ENCODE data around the gene RALGPS1.

The RALGPS1 gene

GRCh38 chr9:127107929-127108876 is 193.6 kb downstream of the RALGPS1 start:
- peaks cover 22% of the 10 kb centered on the region for H3K4me1 ChIP-seq
- no peaks in the 10 kb centered on the region for H3K9me3 ChIP-seq
- no peak overlapping the region for H3K9ac ChIP-seq
- H3K4me3 ChIP-seq, result no peak overlapping the region
- TF ChIP-seq Cebpa-rat (IDR thresholded peaks at IDR 0.05), result no peak
- H4K20me1 ChIP-seq, result 0 out of 2 replicates have a peak, but pooled peaks cover 10% of the 10 kb centered on the region
- no peak overlapping the region for H3K27ac ChIP-seq
- H3K4me2 ChIP-seq, result no peak overlapping the region
- H3K36me3 ChIP-seq, result peaks cover 24% of the 10 kb centered on the region
- H3K27me3 ChIP-seq, result no peaks in the 10 kb centered on the region

GRCh38 chr9:127109212-127109711 is 194.7 kb downstream of the RALGPS1 start:
- H3K36me3 ChIP-seq, result peaks cover 25% of the 10 kb centered on the region

GRCh38 chr9:127112056-127112455 is 197.5 kb downstream of the RALGPS1 start:
- Histone ChIP-seq H3K27me3 (no peaks in the 10 kb centered on the region), H3K9ac (no peak overlapping the region), H4K20me1 (0 out of 2 replicates have a peak, but pooled peaks cover 10% of the 10 kb centered on the region), H3K4me2 (no peak overlapping the region), H3K27ac (no peak overlapping the region), H3K4me3 (no peak overlapping the region), H3K36me3 (peaks cover 12% of the 10 kb centered on the region), H3K4me1 (peaks cover 19% of the 10 kb centered on the region), H3K9me3 (no peaks in the 10 kb centered on the region)
- no peak for TF ChIP-seq Cebpa-rat (IDR thresholded peaks at IDR 0.05)

More at GRCh38 chr9:127109212-127109711, 194.7 kb downstream of the RALGPS1 start:
- Histone ChIP-seq H3K4me2 (no peak overlapping the region), H3K9ac (no peak overlapping the region), H3K4me1 (peaks cover 11% of the 10 kb centered on the region), H3K9me3 (no peaks in the 10 kb centered on the region), H3K4me3 (no peak overlapping the region), H3K27me3 (no peaks in the 10 kb centered on the region), H3K27ac (no peak overlapping the region), H4K20me1 (0 out of 2 replicates have a peak, but pooled peaks cover 10% of the 10 kb centered on the region)
- no peak for TF ChIP-seq Cebpa-rat (IDR thresholded peaks at IDR 0.05)

- no peak for TF ChIP-seq Cebpa-rat (IDR thresholded peaks at IDR 0.05)
- Histone ChIP-seq H3K36me3 (peaks cover 5% of the 10 kb centered on the region), H3K27me3 (no peaks in the 10 kb centered on the region), H3K4me1 (peaks cover 26% of the 10 kb centered on the region), H3K9me3 (no peaks in the 10 kb centered on the region), H3K4me2 (no peak overlapping the region), H4K20me1 (0 out of 2 replicates have a peak, but pooled peaks cover 10% of the 10 kb centered on the region), H3K4me3 (no peak overlapping the region), H3K27ac (no peak overlapping the region), H3K9ac (no peak overlapping the region)
Measured at GRCh38 chr9:127112735-127113161, 198.2 kb downstream of the RALGPS1 start.

- Histone ChIP-seq H3K36me3 (peaks cover 4% of the 10 kb centered on the region), H3K4me3 (no peak overlapping the region), H4K20me1 (0 out of 2 replicates have a peak, but pooled peaks cover 10% of the 10 kb centered on the region), H3K27me3 (no peaks in the 10 kb centered on the region), H3K9me3 (no peaks in the 10 kb centered on the region), H3K9ac (no peak overlapping the region), H3K27ac (no peak overlapping the region), H3K4me1 (peaks cover 32% of the 10 kb centered on the region), H3K4me2 (no peak overlapping the region)
- TF ChIP-seq Cebpa-rat (IDR thresholded peaks at IDR 0.05), result no peak
Measured at GRCh38 chr9:127113191-127113972, 198.8 kb downstream of the RALGPS1 start.

- H3K9me3 ChIP-seq, result no peaks in the 10 kb centered on the region
- 0 out of 2 replicates have a peak, but pooled peaks cover 10% of the 10 kb centered on the region for H4K20me1 ChIP-seq
- H3K27me3 ChIP-seq, result no peaks in the 10 kb centered on the region
- H3K4me1 ChIP-seq, result peaks cover 44% of the 10 kb centered on the region
- peaks cover 4% of the 10 kb centered on the region; the same call in 1 of the 2 replicates for H3K36me3 ChIP-seq
- no peak overlapping the region for H3K4me3 ChIP-seq
- no peak overlapping the region for H3K4me2 ChIP-seq
- no peak for TF ChIP-seq Cebpa-rat (IDR thresholded peaks at IDR 0.05)
- H3K27ac ChIP-seq, result no peak overlapping the region
- no peak overlapping the region for H3K9ac ChIP-seq
Measured at GRCh38 chr9:127114606-127115005, 200.0 kb downstream of the RALGPS1 start.

- peak overlapping the region; percentile 62 for H3K27ac ChIP-seq
Measured at GRCh38 chr9:127116088-127116726, 201.6 kb downstream of the RALGPS1 start.

GRCh38 chr9:127116957-127117356 is 202.4 kb downstream of the RALGPS1 start:
- Histone ChIP-seq H3K36me3 (peaks cover 4% of the 10 kb centered on the region; the same call in 1 of the 2 replicates), H3K9ac (no peak overlapping the region), H3K9me3 (no peaks in the 10 kb centered on the region), H3K4me1 (peaks cover 68% of the 10 kb centered on the region), H3K4me3 (no peak overlapping the region), H3K27ac (peak overlapping the region; percentile 62), H3K27me3 (no peaks in the 10 kb centered on the region), H4K20me1 (peaks cover 6% of the 10 kb centered on the region; the same call in 1 of the 2 replicates), H3K4me2 (peak overlapping the region; percentile 86)
- no peak for TF ChIP-seq Cebpa-rat (IDR thresholded peaks at IDR 0.05)

More at GRCh38 chr9:127116088-127116726, 201.6 kb downstream of the RALGPS1 start:
- peaks cover 60% of the 10 kb centered on the region for H3K4me1 ChIP-seq
- peaks cover 4% of the 10 kb centered on the region; the same call in 1 of the 2 replicates for H3K36me3 ChIP-seq
- H3K4me2 ChIP-seq, result peak overlapping the region; percentile 86
- no peak for TF ChIP-seq Cebpa-rat (IDR thresholded peaks at IDR 0.05)
- 0 out of 2 replicates have a peak overlapping the region, but pooled peaks have one; percentile 11 for H3K4me3 ChIP-seq
- no peaks in the 10 kb centered on the region for H3K27me3 ChIP-seq
- no peaks in the 10 kb centered on the region for H3K9me3 ChIP-seq
- no peak overlapping the region for H3K9ac ChIP-seq
- 0 out of 2 replicates have a peak, but pooled peaks cover 2% of the 10 kb centered on the region for H4K20me1 ChIP-seq

GRCh38 chr9:127117801-127118200 is 203.2 kb downstream of the RALGPS1 start:
- no peak for TF ChIP-seq Cebpa-rat (IDR thresholded peaks at IDR 0.05)
- Histone ChIP-seq H3K27me3 (no peaks in the 10 kb centered on the region), H3K9me3 (no peaks in the 10 kb centered on the region), H3K36me3 (peaks cover 4% of the 10 kb centered on the region; the same call in 1 of the 2 replicates), H3K9ac (no peak overlapping the region), H3K4me2 (peak overlapping the region; percentile 86), H3K4me3 (no peak overlapping the region), H4K20me1 (peaks cover 6% of the 10 kb centered on the region; the same call in 1 of the 2 replicates), H3K4me1 (peaks cover 76% of the 10 kb centered on the region), H3K27ac (peak overlapping the region; percentile 62)
